A549 (cell line): ENCODE results near the gene JARID2.

Experiments
- CEBPB ChIP-seq, 2 experiments: fragments of >200 bp in 1 of 2; sonication (Bioruptor Twin) in 1 of 2; formaldehyde crosslinking in 1 of 2; IDR thresholded peaks; 2 replicates each; pipeline ENCODE4 v1.6.1; 2012 to 2016
- CTCF ChIP-seq: fragments of >200 bp; sonication (Bioruptor Twin); formaldehyde crosslinking; IDR thresholded peaks from 3 replicates; pipeline ENCODE4 v1.5.1; 2016
- ELK1 ChIP-seq: fragments of 150-350 bp; IDR thresholded peaks from 2 replicates; pipeline ENCODE4 v1.6.1; 2014; ENCODE audit warnings: low read depth, mild to moderate bottlenecking, low read length
- EP300 ChIP-seq, 2 experiments: fragments of >200 bp; sonication (Bioruptor Twin); formaldehyde crosslinking; IDR thresholded peaks; 2 replicates in 1 of 2; 3 replicates in 1 of 2; pipeline ENCODE4 v1.6.1; 2016 to 2017
- HES2 ChIP-seq: fragments of >200 bp; sonication (Bioruptor Twin); formaldehyde crosslinking; IDR thresholded peaks from 2 replicates; pipeline ENCODE4 v1.6.1; 2016
- NR3C1 ChIP-seq: fragments of >200 bp; sonication (Bioruptor Twin); formaldehyde crosslinking; IDR thresholded peaks from 3 replicates; pipeline ENCODE4 v1.6.1; 2017
- RARB ChIP-seq: fragments of 250-450 bp; sonication (Bioruptor Pico); IDR thresholded peaks from 2 replicates; pipeline ENCODE4 v1.8.0; 2021; ENCODE audit warnings: mild to moderate bottlenecking, moderate library complexity
- RFX5 ChIP-seq: fragments of 450-650 bp; IDR thresholded peaks from 2 replicates; pipeline ENCODE4 v1.7.1; 2014; ENCODE audit warnings: antibody characterized with exemption, mild to moderate bottlenecking, moderate library complexity
- SMC3 ChIP-seq: fragments of >200 bp; sonication (Bioruptor Twin); formaldehyde crosslinking; IDR thresholded peaks from 3 replicates; pipeline ENCODE4 v1.6.1; 2018; ENCODE audit warnings: inconsistent platforms

- TF ChIP-seq SMC3 (no peak), HES2 (no peak), RARB (CRISPR knock-in tag) (no peak), RFX5 (no peak), EP300 (IDR thresholded peaks at IDR 0.05) (no peak), CTCF (no peak), NR3C1 (no peak), CEBPB (IDR thresholded peaks at IDR 0.05) (no peak), ELK1 (no peak)
Measured at GRCh38 chr6:15366879-15367278, 121.0 kb downstream of the JARID2 start.
